ENCODE measurements around the gene HDAC5. TPM values are rescaled to one million over a fixed set of nuclear protein-coding genes. Genes with fewer than 3 reads are reported as not detected.
"Not testable (repeated sequence)": the region's sequence is repeated elsewhere in the genome, so short reads cannot be mapped to it uniquely, and the experiment has no call there.

Gene HDAC5
- total RNA-seq, 1 donor from 2014 or later: 27.1 TPM

GRCh38 chr17:44111777-44112176, 11.7 kb downstream of the HDAC5 start:
- no peak for DNase-seq (ENCODE audit: low read depth, low spot score)

GRCh38 chr17:44110823-44111633, 12.4 kb downstream of the HDAC5 start:
- DNase-seq (ENCODE audit: low read depth, low spot score): no peak

- DNase-seq (ENCODE audit: low read depth, low spot score): no peak
These were observed 13.3 kb downstream of the HDAC5 start for GRCh38 chr17:44110011-44110686.

GRCh38 chr17:44109312-44109630, 14.2 kb downstream of the HDAC5 start:
- DNase-seq (ENCODE audit: low read depth, low spot score): no peak

GRCh38 chr17:44108440-44109311, 14.8 kb downstream of the HDAC5 start:
- no peak for DNase-seq (ENCODE audit: low read depth, low spot score)

- DNase-seq (ENCODE audit: low read depth, low spot score): no peak
These were observed 16.6 kb downstream of the HDAC5 start for GRCh38 chr17:44106801-44107200.

- no peak for DNase-seq (ENCODE audit: low read depth, low spot score)
These were observed 17.5 kb downstream of the HDAC5 start for GRCh38 chr17:44105941-44106340.

GRCh38 chr17:44105483-44105882, 18.0 kb downstream of the HDAC5 start:
- no peak for DNase-seq (ENCODE audit: low read depth, low spot score)

- DNase-seq (ENCODE audit: low read depth, low spot score): no peak
These were observed 20.4 kb downstream of the HDAC5 start for GRCh38 chr17:44102849-44103622.

GRCh38 chr17:44101858-44102257, 21.6 kb downstream of the HDAC5 start:
- DNase-seq (ENCODE audit: low read depth, low spot score): not testable (repeated sequence)

- no peak for DNase-seq (ENCODE audit: low read depth, low spot score)
These were observed 26.1 kb downstream of the HDAC5 start for GRCh38 chr17:44097110-44097958.

GRCh38 chr17:44095647-44096496, 27.6 kb downstream of the HDAC5 start:
- peak; percentile 91 for DNase-seq (ENCODE audit: low read depth, low spot score)

- no peak for DNase-seq (ENCODE audit: low read depth, low spot score)
These were observed 28.1 kb downstream of the HDAC5 start for GRCh38 chr17:44095388-44095646.

GRCh38 chr17:44094701-44095387, 28.6 kb downstream of the HDAC5 start:
- DNase-seq (ENCODE audit: low read depth, low spot score): no peak

GRCh38 chr17:44093231-44093900, 30.1 kb downstream of the HDAC5 start:
- DNase-seq (ENCODE audit: low read depth, low spot score): no peak

- DNase-seq (ENCODE audit: low read depth, low spot score): no peak
These were observed 31.4 kb downstream of the HDAC5 start for GRCh38 chr17:44092051-44092450.

- no peak for DNase-seq (ENCODE audit: low read depth, low spot score)
These were observed 32.0 kb downstream of the HDAC5 start for GRCh38 chr17:44091200-44091997.

GRCh38 chr17:44088254-44088653, 35.2 kb downstream of the HDAC5 start:
- DNase-seq (ENCODE audit: low read depth, low spot score): no peak
